HCT116 (cell line): ENCODE data around the gene KCNH6. TPM values are rescaled to one million over a fixed set of nuclear protein-coding genes. Genes with fewer than 3 reads are reported as not detected.

Experiments
- ATAC-seq: fragments of 200-7000 bp; cut with Tn5 transposase; 2 replicates; pipeline ENCODE4 v1.9.1; 2020; ENCODE audit warnings: mild to moderate bottlenecking, moderate library complexity
- BruUV-seq: library from RNA; stranded (reverse); fragments of 400-500 nt; replicated peaks from 2 replicates; lab custom pipeline; 2021; lab: Mats Ljungman, UMichigan
- CTCF ChIA-PET: fragments of 300-600 bp; sonication (Branson Sonifier 250); formaldehyde crosslinking; loops from one replicate; lab custom pipeline; 2021; ENCODE audit warnings: antibody characterized with exemption; lab: Charles Lee
- POLR2A ChIA-PET: fragments of 300-600, 350-600 bp; sonication (Branson Sonifier 250); formaldehyde crosslinking; loops from one replicate; lab custom pipeline; 2021; ENCODE audit warnings: antibody characterized with exemption; lab: Charles Lee
- RAD21 ChIA-PET, 2 experiments: fragments of 300-600 bp; sonication (Branson Sonifier 250); formaldehyde crosslinking; loops; one replicate each; lab custom pipeline; 2023; ENCODE audit warnings: low total read pairs in 2 of 2; ENCODE audit not compliant: uncharacterized antibody in 2 of 2, unreplicated experiment in 2 of 2, low non-redundant PET in 1 of 2; lab: Charles Lee
- DNase-seq: peaks from one replicate; pipeline ENCODE4 v3.0.0-alpha.2; 2010; ENCODE audit warnings: low read depth, low spot score
- H2AFZ ChIP-seq: fragments of 200-600 bp; shearing (Covaris generic), sonication (generic); 2 replicates; pipeline ENCODE4 v1.6.1; 2017; ENCODE audit warnings: low read depth, mixed run types, mixed read lengths, antibody characterized with exemption, low read length; ENCODE audit not compliant: poor library complexity, severe bottlenecking
- H3K27ac ChIP-seq: 2 replicates; pipeline ENCODE4 v1.5.1; 2012; ENCODE audit warnings: low read depth, low read length
- H3K27me3 ChIP-seq: fragments of 200-600 bp; sonication (generic); 2 replicates; pipeline ENCODE4 v1.6.1; 2016; ENCODE audit warnings: mixed run types, low read length, mixed read lengths; ENCODE audit not compliant: insufficient read depth
- H3K36me3 ChIP-seq, 2 experiments: fragments of 200-500 bp in 1 of 2; fragments of 200-600 bp in 1 of 2; sonication (Bioruptor generic) in 1 of 2; sonication (generic) in 1 of 2; 2 replicates each; pipeline versions ENCODE4 v1.5.1 to v1.6.1; 2014 to 2016; ENCODE audit warnings: low read length in 2 of 2, inconsistent platforms in 1 of 2, mixed read lengths in 1 of 2, mixed run types in 1 of 2; ENCODE audit not compliant: insufficient read depth in 2 of 2, control insufficient read depth in 1 of 2
- H3K4me1 ChIP-seq, 2 experiments: fragments of 200-600 bp in 1 of 2; sonication (generic) in 1 of 2; 2 replicates each; pipeline versions ENCODE4 v1.5.1 to v1.6.1; 2012 to 2017; ENCODE audit warnings: low read length in 2 of 2, inconsistent platforms in 1 of 2, mild to moderate bottlenecking in 1 of 2, mixed read lengths in 1 of 2, mixed run types in 1 of 2, moderate library complexity in 1 of 2; ENCODE audit not compliant: insufficient read depth in 2 of 2, control insufficient read depth in 1 of 2
- H3K4me2 ChIP-seq: fragments of 200-600 bp; sonication (generic); 2 replicates; pipeline ENCODE4 v1.6.1; 2017; ENCODE audit warnings: mixed run types, low read length, mixed read lengths
- H3K4me3 ChIP-seq, 2 experiments: fragments of 200-600 bp in 1 of 2; sonication (generic) in 1 of 2; replicated peaks in 1 of 2; 2 replicates each; pipeline ENCODE4 v1.5.1; 2011 to 2016; ENCODE audit warnings: low read length in 2 of 2, control low read depth in 1 of 2, low read depth in 1 of 2, mild to moderate bottlenecking in 1 of 2, mixed read lengths in 1 of 2, mixed run types in 1 of 2
- H3K79me2 ChIP-seq: fragments of 200-600 bp; sonication (generic); 2 replicates; pipeline ENCODE4 v1.6.1; 2017; ENCODE audit warnings: mild to moderate bottlenecking, mixed run types, low read length, moderate library complexity, mixed read lengths; ENCODE audit not compliant: insufficient read depth
- H3K9ac ChIP-seq: fragments of 200-600 bp; sonication (generic); 2 replicates; pipeline ENCODE4 v1.6.1; 2016; ENCODE audit warnings: low read length, mixed read lengths
- H3K9me2 ChIP-seq: fragments of 200-600 bp; sonication (generic), shearing (Covaris generic); 2 replicates; pipeline ENCODE4 v1.6.1; 2017; ENCODE audit warnings: mixed run types, mild to moderate bottlenecking, moderate library complexity; ENCODE audit not compliant: insufficient read depth
- H3K9me3 ChIP-seq, 2 experiments: fragments of 200-500 bp in 1 of 2; fragments of 200-600 bp in 1 of 2; sonication (Bioruptor generic) in 1 of 2; sonication (generic) in 1 of 2; 2 replicates each; pipeline ENCODE4 v1.6.1; 2014 to 2017; ENCODE audit warnings: low read length in 2 of 2, mixed read lengths in 2 of 2, inconsistent platforms in 1 of 2, low read depth in 1 of 2, mild to moderate bottlenecking in 1 of 2, mixed run types in 1 of 2, moderate library complexity in 1 of 2; ENCODE audit not compliant: control insufficient read depth in 1 of 2, insufficient read depth in 1 of 2
- H4K20me1 ChIP-seq: fragments of 200-600 bp; sonication (generic), shearing (Covaris generic); 2 replicates; pipeline ENCODE4 v1.6.1; 2017; ENCODE audit warnings: mixed run types, mild to moderate bottlenecking, moderate library complexity; ENCODE audit not compliant: insufficient read depth
- CBX3 ChIP-seq: IDR thresholded peaks from 2 replicates; pipeline ENCODE4 v1.6.1; 2012; ENCODE audit warnings: low read depth
- EZH2 ChIP-seq: fragments of 200-600 bp; sonication (generic); IDR thresholded peaks from 2 replicates; pipeline ENCODE4 v1.6.1; 2017; ENCODE audit warnings: antibody characterized with exemption, mixed run types
- FOSL1 ChIP-seq: IDR thresholded peaks from 2 replicates; pipeline ENCODE4 v1.6.1; 2012; ENCODE audit warnings: low read depth
- JUND ChIP-seq: IDR thresholded peaks from 2 replicates; pipeline ENCODE4 v1.6.1; 2012
- RAD21 ChIP-seq: IDR thresholded peaks from 2 replicates; pipeline ENCODE4 v1.6.1; 2012; ENCODE audit warnings: low read depth, mild to moderate bottlenecking
- SRF ChIP-seq: IDR thresholded peaks from 2 replicates; pipeline ENCODE4 v1.6.1; 2012; ENCODE audit warnings: low read depth
- ZFX ChIP-seq: fragments of 450-650 bp; IDR thresholded peaks from 2 replicates; pipeline ENCODE4 v1.6.1; 2017
- intact Hi-C: fragments of 100-400 bp; cut with micrococcal nuclease; formaldehyde crosslinking; loops from 2 replicates; pipeline ENCODE4 v1.10.0; 2022
- total RNA-seq: library from RNA; stranded (reverse); gene quantifications from one replicate; pipeline ENCODE4 v1.2.1, GENCODE V29; 2021; ENCODE audit not compliant: unreplicated experiment
- TF ChIP-seq, protein P1 (sequence below), 3 experiments: fragments of 200-600 bp in 1 of 3; sonication (generic) in 1 of 3; IDR thresholded peaks in 2 of 3; conservative IDR thresholded peaks in 1 of 3; 2 replicates each; pipeline ENCODE4 v1.5.1; 2012 to 2017; ENCODE audit warnings: low read depth in 2 of 3, low read length in 2 of 3, antibody characterized with exemption in 1 of 3, borderline replicate concordance in 1 of 3, control low read depth in 1 of 3, mild to moderate bottlenecking in 1 of 3, mixed read lengths in 1 of 3, mixed run types in 1 of 3, moderate library complexity in 1 of 3; ENCODE audit not compliant: insufficient read depth in 1 of 3
- TF ChIP-seq, protein P2 (sequence below): IDR thresholded peaks from 2 replicates; pipeline ENCODE4 v1.6.1; 2012; ENCODE audit warnings: low read depth
- TF ChIP-seq, protein P3 (sequence below): IDR thresholded peaks from 2 replicates; pipeline ENCODE4 v1.6.1; 2012

KCNH6 gene
- total RNA-seq, 1 experiment from 2014 or later: not detected

DNA sequence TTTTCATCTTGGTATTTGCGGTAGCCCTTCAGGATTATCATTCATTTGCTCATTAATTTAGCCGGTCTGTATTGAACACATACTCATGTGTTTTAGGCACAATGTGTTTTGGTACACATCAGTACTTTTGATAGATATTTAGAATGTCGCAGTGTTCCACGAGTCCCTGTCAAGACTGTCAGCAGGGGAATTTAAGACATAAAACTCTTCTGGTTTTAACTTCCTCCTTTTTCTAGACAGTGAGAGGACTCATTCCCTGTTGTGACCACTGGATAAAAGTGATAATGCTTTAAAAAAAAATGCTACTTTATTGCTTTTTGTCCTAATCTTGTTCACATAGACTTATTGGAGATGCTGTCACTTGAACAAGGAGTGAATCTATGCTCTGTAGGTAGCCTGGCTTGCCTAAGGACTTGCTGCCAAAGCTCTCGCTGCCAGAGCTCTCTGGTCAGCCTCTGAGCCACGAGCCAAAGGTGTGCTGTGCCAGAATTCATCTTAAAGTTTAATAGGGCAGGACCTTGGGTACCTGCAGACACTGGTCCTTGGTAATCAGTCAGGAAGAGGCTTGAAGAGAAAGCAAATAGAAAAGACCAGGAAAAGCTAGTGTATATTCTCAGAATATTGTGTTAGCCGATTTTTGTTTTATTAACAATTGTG lies 32.5 kb downstream of the KCNH6 start:
- no peak overlapping the region for H3K4me3 ChIP-seq
- peaks cover 96% of the 10 kb centered on the region for H3K79me2 ChIP-seq
- no peaks in the 10 kb centered on the region for H3K9me3 ChIP-seq
- peaks cover 13% of the 10 kb centered on the region; the same call in 1 of the 2 replicates for H4K20me1 ChIP-seq
- RAD21 ChIA-PET: no interaction called here
- intact Hi-C loops: no loop called here
- POLR2A ChIA-PET: no interaction called here
- H3K9me2 ChIP-seq: no peaks in the 10 kb centered on the region
- no peak for ATAC-seq
- no peak overlapping the region for H3K9ac ChIP-seq
- peaks cover 6 to 11% of the 10 kb centered on the region in 2 experiments; a peak in 3 of 4 replicates for H3K4me1 ChIP-seq
- no peaks in the 10 kb centered on the region for H3K27me3 ChIP-seq
- H2AFZ ChIP-seq: no peak overlapping the region
- DNase-seq: no peak
- no peak overlapping the region for H3K27ac ChIP-seq
- BruUV-seq: no TSS peak
- peaks cover 0 to 7% of the 10 kb centered on the region in 2 experiments; a peak in 1 of 4 replicates for H3K36me3 ChIP-seq
- no peak overlapping the region for H3K4me2 ChIP-seq
- CTCF ChIA-PET: no interaction called here
- no peak for TF ChIP-seq CBX3
- TF ChIP-seq FOSL1: no peak
- no peak for TF ChIP-seq SRF
- TF ChIP-seq RAD21: no peak
- no peak for TF ChIP-seq JUND
- no peak for TF ChIP-seq EZH2

DNA sequence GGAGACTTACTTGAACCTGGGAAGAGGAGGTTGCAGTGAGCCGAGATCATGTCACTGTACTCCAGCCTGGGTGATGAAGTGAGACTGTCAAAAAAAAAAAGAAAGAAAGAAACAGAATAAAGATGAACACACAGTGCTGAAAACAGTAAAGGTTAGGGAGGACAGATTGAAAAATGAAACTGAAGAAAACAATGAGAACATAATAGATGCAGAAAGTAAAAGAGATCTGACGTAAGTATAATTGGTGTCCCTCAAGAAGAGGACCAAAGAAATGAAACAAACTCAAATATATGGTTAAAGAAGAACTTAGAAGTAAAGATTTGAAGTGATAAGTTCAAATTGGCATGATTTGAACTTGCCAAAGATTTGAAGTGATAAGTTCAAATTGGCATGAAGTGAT lies 34.3 kb downstream of the KCNH6 start:
- H3K27me3 ChIP-seq: no peaks in the 10 kb centered on the region
- no peak for ATAC-seq
- RAD21 ChIA-PET: no interaction called here
- peaks cover 95% of the 10 kb centered on the region for H3K79me2 ChIP-seq
- no peaks in the 10 kb centered on the region for H3K9me3 ChIP-seq
- CTCF ChIA-PET: no interaction called here
- no peak overlapping the region for H3K9ac ChIP-seq
- no peak overlapping the region for H2AFZ ChIP-seq
- H3K36me3 ChIP-seq: peaks cover 0 to 7% of the 10 kb centered on the region in 2 experiments; a peak in 1 of 4 replicates
- peaks cover 13% of the 10 kb centered on the region; the same call in 1 of the 2 replicates for H4K20me1 ChIP-seq
- TF ChIP-seq, protein P1, sequence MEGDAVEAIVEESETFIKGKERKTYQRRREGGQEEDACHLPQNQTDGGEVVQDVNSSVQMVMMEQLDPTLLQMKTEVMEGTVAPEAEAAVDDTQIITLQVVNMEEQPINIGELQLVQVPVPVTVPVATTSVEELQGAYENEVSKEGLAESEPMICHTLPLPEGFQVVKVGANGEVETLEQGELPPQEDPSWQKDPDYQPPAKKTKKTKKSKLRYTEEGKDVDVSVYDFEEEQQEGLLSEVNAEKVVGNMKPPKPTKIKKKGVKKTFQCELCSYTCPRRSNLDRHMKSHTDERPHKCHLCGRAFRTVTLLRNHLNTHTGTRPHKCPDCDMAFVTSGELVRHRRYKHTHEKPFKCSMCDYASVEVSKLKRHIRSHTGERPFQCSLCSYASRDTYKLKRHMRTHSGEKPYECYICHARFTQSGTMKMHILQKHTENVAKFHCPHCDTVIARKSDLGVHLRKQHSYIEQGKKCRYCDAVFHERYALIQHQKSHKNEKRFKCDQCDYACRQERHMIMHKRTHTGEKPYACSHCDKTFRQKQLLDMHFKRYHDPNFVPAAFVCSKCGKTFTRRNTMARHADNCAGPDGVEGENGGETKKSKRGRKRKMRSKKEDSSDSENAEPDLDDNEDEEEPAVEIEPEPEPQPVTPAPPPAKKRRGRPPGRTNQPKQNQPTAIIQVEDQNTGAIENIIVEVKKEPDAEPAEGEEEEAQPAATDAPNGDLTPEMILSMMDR (IDR thresholded peaks at IDR 0.05 in 2 of 3, conservative IDR thresholded peaks at IDR 0.05 in 1 of 3; ENCODE audit: borderline replicate concordance in 1 of 3, insufficient read depth in 1 of 3, low read depth in 2 of 3, low read length in 2 of 3): no peak
- no peak for TF ChIP-seq ZFX
- TF ChIP-seq, protein P2, sequence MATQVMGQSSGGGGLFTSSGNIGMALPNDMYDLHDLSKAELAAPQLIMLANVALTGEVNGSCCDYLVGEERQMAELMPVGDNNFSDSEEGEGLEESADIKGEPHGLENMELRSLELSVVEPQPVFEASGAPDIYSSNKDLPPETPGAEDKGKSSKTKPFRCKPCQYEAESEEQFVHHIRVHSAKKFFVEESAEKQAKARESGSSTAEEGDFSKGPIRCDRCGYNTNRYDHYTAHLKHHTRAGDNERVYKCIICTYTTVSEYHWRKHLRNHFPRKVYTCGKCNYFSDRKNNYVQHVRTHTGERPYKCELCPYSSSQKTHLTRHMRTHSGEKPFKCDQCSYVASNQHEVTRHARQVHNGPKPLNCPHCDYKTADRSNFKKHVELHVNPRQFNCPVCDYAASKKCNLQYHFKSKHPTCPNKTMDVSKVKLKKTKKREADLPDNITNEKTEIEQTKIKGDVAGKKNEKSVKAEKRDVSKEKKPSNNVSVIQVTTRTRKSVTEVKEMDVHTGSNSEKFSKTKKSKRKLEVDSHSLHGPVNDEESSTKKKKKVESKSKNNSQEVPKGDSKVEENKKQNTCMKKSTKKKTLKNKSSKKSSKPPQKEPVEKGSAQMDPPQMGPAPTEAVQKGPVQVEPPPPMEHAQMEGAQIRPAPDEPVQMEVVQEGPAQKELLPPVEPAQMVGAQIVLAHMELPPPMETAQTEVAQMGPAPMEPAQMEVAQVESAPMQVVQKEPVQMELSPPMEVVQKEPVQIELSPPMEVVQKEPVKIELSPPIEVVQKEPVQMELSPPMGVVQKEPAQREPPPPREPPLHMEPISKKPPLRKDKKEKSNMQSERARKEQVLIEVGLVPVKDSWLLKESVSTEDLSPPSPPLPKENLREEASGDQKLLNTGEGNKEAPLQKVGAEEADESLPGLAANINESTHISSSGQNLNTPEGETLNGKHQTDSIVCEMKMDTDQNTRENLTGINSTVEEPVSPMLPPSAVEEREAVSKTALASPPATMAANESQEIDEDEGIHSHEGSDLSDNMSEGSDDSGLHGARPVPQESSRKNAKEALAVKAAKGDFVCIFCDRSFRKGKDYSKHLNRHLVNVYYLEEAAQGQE: no peak
- TF ChIP-seq, protein P3, sequence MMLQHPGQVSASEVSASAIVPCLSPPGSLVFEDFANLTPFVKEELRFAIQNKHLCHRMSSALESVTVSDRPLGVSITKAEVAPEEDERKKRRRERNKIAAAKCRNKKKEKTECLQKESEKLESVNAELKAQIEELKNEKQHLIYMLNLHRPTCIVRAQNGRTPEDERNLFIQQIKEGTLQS: no peak
- no peaks in the 10 kb centered on the region for H3K9me2 ChIP-seq
- BruUV-seq: no TSS peak
- no peak overlapping the region for H3K4me3 ChIP-seq
- intact Hi-C loops: no loop called here
- H3K4me2 ChIP-seq: no peak overlapping the region
- POLR2A ChIA-PET: no interaction called here
- no peak for DNase-seq
- no peaks in the 10 kb centered on the region for H3K4me1 ChIP-seq
- H3K27ac ChIP-seq: no peak overlapping the region
